ENCODE measurements around the gene RO60.

The RO60 gene

DNA sequence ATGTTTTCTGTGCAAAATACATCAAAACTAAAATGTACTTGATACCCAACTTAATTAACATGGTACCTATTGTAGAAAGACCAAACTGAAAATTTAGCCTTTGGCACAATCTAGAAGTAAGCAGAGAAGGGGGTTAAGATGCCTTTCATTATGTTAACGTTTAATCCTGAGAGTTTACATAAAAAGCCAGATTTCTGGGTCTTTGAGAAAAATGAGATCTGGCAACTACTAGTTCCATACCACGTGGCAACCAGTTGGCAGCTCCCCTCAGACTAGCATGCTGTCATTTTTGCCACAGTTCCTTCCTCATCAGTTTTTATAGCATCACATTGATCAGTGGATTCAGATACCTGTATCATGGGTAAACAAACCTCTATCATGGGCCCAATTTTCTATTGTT lies 1.5 kb downstream of the RO60 start:
- TF ChIP-seq, protein P1, sequence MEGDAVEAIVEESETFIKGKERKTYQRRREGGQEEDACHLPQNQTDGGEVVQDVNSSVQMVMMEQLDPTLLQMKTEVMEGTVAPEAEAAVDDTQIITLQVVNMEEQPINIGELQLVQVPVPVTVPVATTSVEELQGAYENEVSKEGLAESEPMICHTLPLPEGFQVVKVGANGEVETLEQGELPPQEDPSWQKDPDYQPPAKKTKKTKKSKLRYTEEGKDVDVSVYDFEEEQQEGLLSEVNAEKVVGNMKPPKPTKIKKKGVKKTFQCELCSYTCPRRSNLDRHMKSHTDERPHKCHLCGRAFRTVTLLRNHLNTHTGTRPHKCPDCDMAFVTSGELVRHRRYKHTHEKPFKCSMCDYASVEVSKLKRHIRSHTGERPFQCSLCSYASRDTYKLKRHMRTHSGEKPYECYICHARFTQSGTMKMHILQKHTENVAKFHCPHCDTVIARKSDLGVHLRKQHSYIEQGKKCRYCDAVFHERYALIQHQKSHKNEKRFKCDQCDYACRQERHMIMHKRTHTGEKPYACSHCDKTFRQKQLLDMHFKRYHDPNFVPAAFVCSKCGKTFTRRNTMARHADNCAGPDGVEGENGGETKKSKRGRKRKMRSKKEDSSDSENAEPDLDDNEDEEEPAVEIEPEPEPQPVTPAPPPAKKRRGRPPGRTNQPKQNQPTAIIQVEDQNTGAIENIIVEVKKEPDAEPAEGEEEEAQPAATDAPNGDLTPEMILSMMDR (IDR thresholded peaks at IDR 0.05; ENCODE audit: low read length, missing control alignments) = no peak
- H3K4me3 ChIP-seq (replicated peaks; ENCODE audit: low read depth, low read length) = peak overlapping the region; percentile 93
- DNase-seq (ENCODE audit: low read depth) = no peak

DNA sequence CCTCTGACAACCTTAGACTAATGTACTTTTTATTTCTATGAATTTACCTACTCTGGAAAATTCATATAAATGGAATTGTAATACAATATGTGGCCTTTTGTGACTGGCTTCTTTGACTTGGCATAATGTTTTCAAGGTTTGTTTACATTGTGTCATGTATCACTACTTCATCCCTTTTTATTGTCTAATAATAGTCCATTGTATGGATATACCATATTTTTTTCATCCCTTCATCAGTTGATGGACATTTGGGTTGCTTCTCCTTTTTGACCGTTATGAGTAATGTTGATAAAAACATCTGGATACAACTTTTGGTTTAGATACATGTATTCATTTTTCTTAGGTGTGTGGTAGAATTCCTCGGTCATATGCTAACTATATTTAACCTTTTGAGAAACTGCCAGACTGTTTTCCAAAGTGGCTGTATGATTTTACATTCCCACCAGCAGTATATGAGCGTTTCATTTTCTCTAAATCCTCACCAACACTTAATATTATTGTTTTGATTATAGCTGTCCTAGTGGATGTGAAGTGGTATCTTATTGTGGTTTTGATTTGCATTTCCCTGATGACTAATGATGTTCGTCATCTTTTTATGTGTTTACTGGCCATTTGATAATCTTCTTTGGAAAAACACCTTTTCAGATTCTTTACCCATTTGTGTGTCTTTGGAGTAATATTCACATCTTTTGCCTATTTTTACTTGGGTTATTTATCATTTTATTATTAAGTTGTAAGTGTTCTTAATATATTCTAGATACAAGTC lies 3.5 kb downstream of the RO60 start:
- H3K4me3 ChIP-seq (replicated peaks; ENCODE audit: low read depth, low read length) = no peak overlapping the region
- TF ChIP-seq, protein P1 (IDR thresholded peaks at IDR 0.05; ENCODE audit: low read length, missing control alignments) = no peak
- DNase-seq (ENCODE audit: low read depth) = peak; percentile 5

DNA sequence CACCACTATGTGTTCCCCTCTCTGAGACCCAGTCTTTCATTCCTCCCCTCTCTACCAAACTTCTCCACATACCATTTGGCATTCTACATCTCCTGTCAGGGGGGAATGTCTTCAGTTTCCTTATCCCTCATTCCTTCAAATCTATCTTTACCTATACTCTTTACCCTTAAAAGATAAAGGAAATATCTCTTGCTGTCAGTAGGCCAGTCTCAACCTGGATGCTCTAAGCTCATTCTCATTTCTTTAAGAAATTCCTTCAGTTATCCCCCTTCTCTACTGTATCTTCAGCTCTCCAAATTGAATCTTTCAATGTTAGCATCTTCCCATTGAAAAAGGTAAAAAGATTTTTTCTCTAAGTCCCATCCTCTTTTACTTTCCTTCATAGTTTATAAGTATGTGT lies 6.5 kb downstream of the RO60 start:
- TF ChIP-seq, protein P1 (IDR thresholded peaks at IDR 0.05; ENCODE audit: low read length, missing control alignments) = no peak

DNA sequence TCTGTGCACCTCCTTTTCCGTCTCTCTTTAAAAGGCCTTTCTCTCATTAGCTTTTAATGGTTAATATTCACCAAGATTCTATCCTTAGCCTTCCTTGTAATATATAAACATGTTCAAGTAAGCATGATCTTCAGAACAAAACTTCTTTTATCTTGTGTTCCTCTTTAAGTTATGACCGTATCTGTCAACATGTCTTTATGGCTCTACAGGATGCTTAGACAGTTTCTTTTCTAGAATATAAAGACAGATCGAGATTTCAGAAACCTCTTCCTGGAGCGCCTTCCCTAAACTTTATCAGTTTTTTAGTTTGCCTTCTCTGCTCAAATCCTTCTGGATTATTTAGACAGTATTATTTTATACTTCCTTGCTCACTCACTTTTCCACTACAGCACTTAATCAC lies 7.2 kb downstream of the RO60 start:
- no peak overlapping the region for H3K4me3 ChIP-seq (replicated peaks; ENCODE audit: low read depth, low read length)
- TF ChIP-seq, protein P1 (IDR thresholded peaks at IDR 0.05; ENCODE audit: low read length, missing control alignments) = no peak
- DNase-seq (ENCODE audit: low read depth) = no peak

More for the DNA sequence above, 6.5 kb downstream of the RO60 start:
- no peak overlapping the region for H3K4me3 ChIP-seq (replicated peaks; ENCODE audit: low read depth, low read length)
- DNase-seq (ENCODE audit: low read depth) = no peak

DNA sequence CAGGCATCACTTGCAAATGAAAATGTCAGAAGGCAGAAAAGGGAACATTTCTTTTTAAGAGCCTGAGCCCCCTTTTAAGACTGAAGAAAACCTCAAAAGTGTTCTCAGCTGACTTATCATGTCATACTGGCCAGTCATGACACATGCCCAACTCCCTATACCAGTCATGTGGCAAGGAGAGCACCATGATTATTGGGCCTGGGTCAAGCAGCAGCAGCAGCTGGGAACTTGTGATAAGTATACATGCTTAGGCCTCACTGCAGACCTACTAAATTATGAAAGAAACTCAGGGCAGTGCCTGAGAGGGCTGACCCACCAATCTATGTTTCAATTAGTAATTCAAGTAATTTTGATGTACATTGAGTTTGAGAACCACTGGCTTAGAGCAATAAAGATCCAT lies 8.6 kb downstream of the RO60 start:
- DNase-seq (ENCODE audit: low read depth) = no peak
- TF ChIP-seq, protein P1 (IDR thresholded peaks at IDR 0.05; ENCODE audit: low read length, missing control alignments) = no peak
- H3K4me3 ChIP-seq (replicated peaks; ENCODE audit: low read depth, low read length) = no peak overlapping the region

DNA sequence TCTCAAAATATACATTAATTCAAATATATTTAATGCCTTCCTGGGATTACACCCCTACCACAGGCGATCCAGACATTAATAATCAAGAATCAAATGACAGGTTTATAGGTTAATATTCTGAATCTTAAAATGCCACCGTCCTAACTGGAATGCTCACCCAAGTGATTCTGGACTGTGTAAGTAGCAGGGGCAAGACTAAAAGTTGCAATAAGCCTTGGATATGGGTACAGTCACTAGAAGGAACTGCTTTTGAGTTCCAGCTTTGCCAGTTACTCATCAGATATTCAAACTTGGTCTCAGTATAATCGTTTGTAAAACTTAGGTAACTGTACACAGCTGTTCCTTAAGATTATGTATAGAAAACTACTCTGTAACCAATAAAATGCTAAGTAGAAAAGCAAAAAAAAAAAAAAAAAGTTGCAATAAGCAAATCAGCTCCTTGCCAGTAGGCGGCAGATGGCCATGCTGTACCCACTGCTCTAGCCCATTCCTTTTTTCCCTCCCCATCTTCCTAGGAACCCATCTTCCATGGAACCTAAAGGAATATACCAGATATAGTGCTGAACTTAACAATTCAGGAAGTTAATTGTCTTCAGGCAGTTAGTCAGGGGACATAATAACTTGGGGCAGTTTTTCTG lies 10.5 kb downstream of the RO60 start:
- TF ChIP-seq, protein P1 (IDR thresholded peaks at IDR 0.05; ENCODE audit: low read length, missing control alignments) = peak; percentile 32
- no peak for DNase-seq (ENCODE audit: low read depth)
- H3K4me3 ChIP-seq (replicated peaks; ENCODE audit: low read depth, low read length) = no peak overlapping the region

All from fibroblast of pulmonary artery (primary cell).